ENCODE data around the gene FFAR4.

FFAR4 gene

GRCh38 chr10:93601146-93601773, 34.8 kb downstream of the FFAR4 start, which contains the start of gene RBP4:
Gene RBP4 (minus strand): TSS chr10:93601235. CDS start chr10:93601028, 207 bp downstream.
- DNase-seq = no peak

GRCh38 chr10:93601774-93602162, 35.3 kb downstream of the FFAR4 start:
- no peak for DNase-seq

GRCh38 chr10:93603023-93603422, 36.6 kb downstream of the FFAR4 start:
- DNase-seq = no peak

GRCh38 chr10:93604146-93604545, 37.7 kb downstream of the FFAR4 start:
- DNase-seq = no peak

GRCh38 chr10:93608421-93608820, 42.0 kb downstream of the FFAR4 start:
- DNase-seq = no peak

- no peak for DNase-seq
These were observed 45.8 kb downstream of the FFAR4 start, which contains the start of gene PDE6C for GRCh38 chr10:93612311-93612710. Gene PDE6C (plus strand): TSS chr10:93612537. CDS start chr10:93612726, 189 bp downstream.

- DNase-seq = no peak
These were observed 46.7 kb downstream of the FFAR4 start for GRCh38 chr10:93613126-93613525.

GRCh38 chr10:93614101-93614825, 47.8 kb downstream of the FFAR4 start:
- DNase-seq = no peak

- DNase-seq = no peak
These were observed 49.2 kb downstream of the FFAR4 start for GRCh38 chr10:93615576-93616235.

GRCh38 chr10:93620925-93621324, 54.5 kb downstream of the FFAR4 start:
- no peak for DNase-seq

- no peak for DNase-seq
These were observed 56.5 kb downstream of the FFAR4 start for GRCh38 chr10:93622942-93623341.

GRCh38 chr10:93628858-93629257, 62.4 kb downstream of the FFAR4 start:
- DNase-seq = no peak

- DNase-seq = no peak
These were observed 63.3 kb downstream of the FFAR4 start for GRCh38 chr10:93629647-93630305.

GRCh38 chr10:93630625-93631557, 64.4 kb downstream of the FFAR4 start:
- DNase-seq = no peak
